Hepatocyte (in vitro differentiated cells): ENCODE data around the gene KCNG4.

Experiments
- CTCF ChIP-seq: fragments of 200-600 bp; sonication (generic); IDR thresholded peaks from 2 replicates; pipeline ENCODE4 v1.5.1; 2016; ENCODE audit warnings: antibody characterized with exemption, mild to moderate bottlenecking; ENCODE audit not compliant: poor library complexity
- EZH2phosphoT487 ChIP-seq: fragments of 200-600 bp; sonication (generic); IDR thresholded peaks from one replicate; pipeline ENCODE4 v1.6.1; 2018; ENCODE audit warnings: antibody characterized with exemption, mild to moderate bottlenecking, low read depth, moderate library complexity; ENCODE audit not compliant: unreplicated experiment, severe bottlenecking

DNA sequence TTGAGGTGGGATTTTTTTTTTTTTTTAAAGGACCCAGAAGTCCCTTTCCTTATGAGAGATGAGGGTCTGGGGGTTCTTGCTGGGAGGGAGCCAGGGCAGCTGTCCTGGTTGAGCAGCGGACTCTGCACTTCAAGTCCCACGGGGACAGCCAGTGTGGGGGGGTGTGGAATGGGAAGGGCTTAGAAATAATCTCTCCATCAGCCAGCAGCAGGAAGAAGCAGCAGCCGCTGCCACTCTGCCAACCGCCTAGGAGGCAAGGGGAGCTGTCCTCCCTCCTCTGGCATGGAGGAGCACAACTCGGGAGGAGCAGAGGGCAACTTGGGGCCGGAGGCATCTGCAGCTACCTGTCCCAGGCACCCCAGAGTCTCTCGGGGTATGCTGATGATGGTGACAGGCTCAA is at the start of gene KCNG4:
- TF ChIP-seq CTCF (no peak), EZH2phosphoT487 (no peak)
